HG03066 (cell line): ENCODE results near the gene BASP1.
A peak's percentile ranks its signal among the peaks of the same experiment; 100 is the strongest.
"Not testable (repeated sequence)": the region's sequence is repeated elsewhere in the genome, so short reads cannot be mapped to it uniquely, and the experiment has no call there.

ENCODE experiments used
- ATAC-seq: cut with Tn5 transposase; IDR thresholded peaks from one replicate; pipeline ENCODE4 v1.9.1; 2021; ENCODE audit warnings: low read depth; ENCODE audit not compliant: unreplicated experiment

BASP1 gene

GRCh38 chr5:17249029-17249634 is 31.7 kb downstream of the BASP1 start:
- no peak for ATAC-seq

- not testable (repeated sequence) for ATAC-seq
These were observed 32.4 kb downstream of the BASP1 start for GRCh38 chr5:17249841-17250240.

DNA sequence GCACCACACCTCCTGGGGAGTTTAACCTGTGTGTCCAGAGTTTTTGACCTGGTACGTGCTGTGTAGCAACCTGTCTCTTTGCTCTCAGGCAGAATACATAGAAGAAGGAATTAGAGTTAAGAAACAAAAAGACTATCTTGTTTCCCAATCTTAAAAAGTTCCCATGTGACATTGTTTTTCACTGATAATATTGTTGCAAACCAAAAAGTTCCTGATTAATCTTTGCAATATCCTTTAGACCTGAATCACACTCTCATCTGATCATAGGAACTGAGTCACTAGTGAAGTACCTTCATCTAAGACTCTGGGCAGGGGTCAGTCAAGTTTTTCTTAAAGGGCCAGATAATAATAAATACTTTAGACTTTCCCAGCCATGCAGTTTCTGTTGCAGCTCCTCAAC is 35.1 kb downstream of the BASP1 start:
- no peak for ATAC-seq

GRCh38 chr5:17255471-17256021 is 38.1 kb downstream of the BASP1 start:
- peak; percentile 50 for ATAC-seq

DNA sequence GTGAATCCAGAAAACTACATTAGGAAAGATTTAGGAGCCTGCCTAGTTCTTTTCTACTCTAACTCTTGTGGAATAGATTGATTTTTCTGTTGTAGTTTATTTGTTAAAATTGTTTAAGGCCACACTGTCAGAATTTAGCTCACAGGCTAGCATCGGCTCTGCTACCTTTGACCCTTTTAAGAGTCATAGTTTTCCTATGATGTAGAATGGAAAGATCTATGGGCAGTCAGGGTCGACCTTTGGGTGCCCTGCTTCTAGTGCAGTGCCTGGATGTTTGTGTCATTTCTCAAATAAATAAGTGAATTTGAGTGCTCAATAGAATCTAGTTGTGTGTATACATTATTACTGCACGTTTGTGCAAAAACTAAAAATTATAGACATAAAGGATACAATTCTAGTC is 38.7 kb downstream of the BASP1 start:
- no peak for ATAC-seq

DNA sequence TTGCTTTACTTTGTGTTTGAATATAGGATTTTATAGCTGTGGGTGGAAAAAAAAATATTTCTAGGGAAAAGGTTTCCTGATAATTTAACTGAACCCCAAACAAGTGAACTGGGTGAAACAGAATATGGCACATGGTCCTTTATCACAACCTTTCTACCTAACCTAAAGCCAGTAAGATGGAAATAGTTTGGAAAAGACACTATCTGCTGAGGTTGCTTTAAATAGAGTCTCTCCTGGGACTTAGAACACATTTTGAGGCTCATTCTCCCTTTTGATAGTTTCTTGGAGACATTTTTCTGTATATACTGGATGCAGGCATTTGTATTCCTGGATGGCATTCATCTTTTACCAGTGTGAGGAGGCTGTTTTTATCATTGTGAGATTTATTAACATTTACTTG is 39.4 kb downstream of the BASP1 start:
- no peak for ATAC-seq

GRCh38 chr5:17257705-17258273 is 40.4 kb downstream of the BASP1 start:
- peak; percentile 52 for ATAC-seq

- no peak for ATAC-seq
These were observed 41.0 kb downstream of the BASP1 start for GRCh38 chr5:17258431-17258830.

- not testable (repeated sequence) for ATAC-seq
These were observed 41.6 kb downstream of the BASP1 start for GRCh38 chr5:17259012-17259411.

DNA sequence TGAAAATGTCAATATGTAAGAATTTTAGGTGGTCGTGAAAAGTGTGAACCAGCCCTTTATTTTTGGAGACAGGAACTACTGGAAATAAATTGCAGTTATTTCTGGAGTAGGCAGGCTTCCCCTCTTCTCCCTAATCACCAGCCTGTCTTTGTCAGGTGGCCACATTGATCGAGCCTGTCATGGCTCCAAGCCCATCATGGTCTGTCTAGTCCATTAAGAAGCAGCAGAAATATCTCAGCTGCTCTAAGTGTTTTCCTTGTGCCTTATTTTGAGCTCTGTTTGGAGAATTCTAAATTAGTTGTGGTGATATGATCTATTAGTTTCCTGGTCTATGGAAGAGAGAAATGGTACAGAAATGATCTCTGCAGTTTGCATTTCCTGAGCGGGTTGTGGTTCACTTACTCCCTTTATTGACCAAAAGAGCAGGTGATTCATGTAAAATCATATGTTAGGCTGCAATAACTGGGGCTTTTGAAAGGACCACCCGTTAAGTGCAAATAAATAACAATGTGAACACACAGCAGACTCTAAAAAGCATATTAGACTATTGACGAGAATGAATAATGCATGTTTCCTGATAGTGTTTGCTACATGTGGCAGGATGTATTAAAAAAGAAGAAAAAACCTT is 42.3 kb downstream of the BASP1 start:
- no peak for ATAC-seq

DNA sequence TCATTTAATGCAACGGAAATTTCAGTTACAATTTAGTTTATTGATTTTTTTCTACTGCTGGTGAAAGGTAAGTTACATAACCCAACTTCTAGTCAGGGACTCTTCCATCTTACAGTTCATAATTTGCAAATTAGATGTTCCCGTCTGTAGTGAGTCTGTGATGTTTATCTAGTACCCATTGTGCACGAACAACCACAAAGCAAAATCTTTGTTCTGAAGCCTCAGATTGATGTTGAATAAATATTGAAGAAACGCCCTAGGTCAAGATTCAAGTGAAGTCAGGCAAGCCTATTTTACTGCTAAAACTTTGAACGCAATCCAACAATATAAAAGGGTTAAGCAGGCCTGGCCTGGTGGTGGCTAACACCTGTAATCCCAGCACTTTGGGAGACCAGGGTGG is 43.1 kb downstream of the BASP1 start:
- ATAC-seq = no peak

DNA sequence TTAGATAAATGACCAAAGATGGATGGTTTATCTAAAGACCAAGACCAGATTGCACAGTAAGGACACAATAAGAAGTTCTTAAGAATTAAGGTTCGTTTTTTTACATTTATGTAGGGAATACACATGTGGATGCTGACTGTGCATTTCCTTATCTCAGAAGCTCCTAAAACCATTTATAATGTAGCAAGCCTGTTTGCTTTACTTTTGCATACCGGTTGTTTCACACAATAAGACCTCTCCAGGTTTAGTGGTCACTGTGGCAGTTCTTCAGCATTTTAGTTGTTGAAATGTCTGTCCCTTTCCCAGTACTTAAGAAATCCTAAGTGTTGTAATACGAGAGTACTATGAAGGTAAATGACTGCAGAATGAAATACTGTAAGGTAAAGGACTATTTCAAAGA is 43.6 kb downstream of the BASP1 start:
- ATAC-seq = no peak

GRCh38 chr5:17265041-17265440 is 47.6 kb downstream of the BASP1 start:
- no peak for ATAC-seq

DNA sequence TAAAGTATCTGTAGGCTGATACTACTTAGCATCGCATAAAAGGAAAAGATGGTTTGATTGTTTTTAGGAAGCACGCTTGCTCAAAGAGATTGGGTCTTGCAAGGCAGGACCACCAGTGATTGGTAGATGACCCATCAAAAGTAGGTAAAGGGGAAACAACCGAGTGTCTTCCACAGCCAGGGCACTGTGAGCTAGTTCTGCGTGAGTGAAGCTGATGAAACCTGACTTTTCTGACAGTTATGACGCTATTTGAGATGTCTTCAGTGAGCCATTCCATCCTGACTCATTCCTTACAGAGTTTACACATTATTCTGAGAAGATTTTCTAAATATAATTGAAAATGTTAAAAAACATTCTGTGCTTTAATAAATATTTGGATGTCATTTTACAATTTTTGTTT is 49.7 kb downstream of the BASP1 start:
- ATAC-seq = peak; percentile 47

- ATAC-seq = peak; percentile 56
These were observed 51.8 kb downstream of the BASP1 start for GRCh38 chr5:17269201-17269600.

- ATAC-seq = no peak
These were observed 54.7 kb downstream of the BASP1 start for GRCh38 chr5:17272111-17272510.

DNA sequence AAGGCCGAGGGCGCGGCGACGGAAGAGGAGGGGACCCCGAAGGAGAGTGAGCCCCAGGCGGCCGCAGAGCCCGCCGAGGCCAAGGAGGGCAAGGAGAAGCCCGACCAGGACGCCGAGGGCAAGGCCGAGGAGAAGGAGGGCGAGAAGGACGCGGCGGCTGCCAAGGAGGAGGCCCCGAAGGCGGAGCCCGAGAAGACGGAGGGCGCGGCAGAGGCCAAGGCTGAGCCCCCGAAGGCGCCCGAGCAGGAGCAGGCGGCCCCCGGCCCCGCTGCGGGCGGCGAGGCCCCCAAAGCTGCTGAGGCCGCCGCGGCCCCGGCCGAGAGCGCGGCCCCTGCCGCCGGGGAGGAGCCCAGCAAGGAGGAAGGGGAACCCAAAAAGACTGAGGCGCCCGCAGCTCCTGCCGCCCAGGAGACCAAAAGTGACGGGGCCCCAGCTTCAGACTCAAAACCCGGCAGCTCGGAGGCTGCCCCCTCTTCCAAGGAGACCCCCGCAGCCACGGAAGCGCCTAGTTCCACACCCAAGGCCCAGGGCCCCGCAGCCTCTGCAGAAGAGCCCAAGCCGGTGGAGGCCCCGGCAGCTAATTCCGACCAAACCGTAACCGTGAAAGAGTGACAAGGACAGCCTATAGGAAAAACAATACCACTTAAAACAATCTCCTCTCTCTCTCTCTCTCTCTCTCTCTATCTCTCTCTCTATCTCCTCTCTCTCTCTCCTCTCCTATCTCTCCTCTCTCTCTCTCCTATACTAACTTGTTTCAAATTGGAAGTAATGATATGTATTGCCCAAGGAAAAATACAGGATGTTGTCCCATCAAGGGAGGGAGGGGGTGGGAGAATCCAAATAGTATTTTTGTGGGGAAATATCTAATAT is 58.1 kb downstream of the BASP1 start:
- no peak for ATAC-seq

DNA sequence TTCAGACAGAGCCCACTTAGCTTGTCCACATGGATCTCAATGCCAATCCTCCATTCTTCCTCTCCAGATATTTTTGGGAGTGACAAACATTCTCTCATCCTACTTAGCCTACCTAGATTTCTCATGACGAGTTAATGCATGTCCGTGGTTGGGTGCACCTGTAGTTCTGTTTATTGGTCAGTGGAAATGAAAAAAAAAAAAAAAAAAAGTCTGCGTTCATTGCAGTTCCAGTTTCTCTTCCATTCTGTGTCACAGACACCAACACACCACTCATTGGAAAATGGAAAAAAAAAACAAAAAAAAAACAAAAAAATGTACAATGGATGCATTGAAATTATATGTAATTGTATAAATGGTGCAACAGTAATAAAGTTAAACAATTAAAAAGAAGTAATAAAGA is 59.0 kb downstream of the BASP1 start:
- ATAC-seq = peak; percentile 63

DNA sequence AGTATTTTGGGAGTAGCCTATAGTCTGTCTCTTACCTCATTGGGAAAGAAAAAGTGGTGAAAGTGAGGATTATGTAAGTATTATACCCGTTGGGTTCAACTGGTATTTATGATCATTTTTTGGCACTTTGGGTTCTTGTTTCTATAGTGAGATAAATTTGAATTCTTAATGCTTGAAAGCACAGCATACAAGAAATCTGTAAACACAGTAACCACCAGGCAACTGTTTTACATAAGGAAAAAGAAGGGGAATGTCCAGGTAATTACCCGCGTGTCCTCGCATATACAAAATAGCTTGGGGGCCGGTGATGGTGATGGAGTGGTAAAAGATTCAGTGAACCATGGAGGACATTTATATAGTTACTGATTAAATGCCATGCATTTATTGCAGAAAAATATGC is 60.5 kb downstream of the BASP1 start:
- ATAC-seq = peak; percentile 30

DNA sequence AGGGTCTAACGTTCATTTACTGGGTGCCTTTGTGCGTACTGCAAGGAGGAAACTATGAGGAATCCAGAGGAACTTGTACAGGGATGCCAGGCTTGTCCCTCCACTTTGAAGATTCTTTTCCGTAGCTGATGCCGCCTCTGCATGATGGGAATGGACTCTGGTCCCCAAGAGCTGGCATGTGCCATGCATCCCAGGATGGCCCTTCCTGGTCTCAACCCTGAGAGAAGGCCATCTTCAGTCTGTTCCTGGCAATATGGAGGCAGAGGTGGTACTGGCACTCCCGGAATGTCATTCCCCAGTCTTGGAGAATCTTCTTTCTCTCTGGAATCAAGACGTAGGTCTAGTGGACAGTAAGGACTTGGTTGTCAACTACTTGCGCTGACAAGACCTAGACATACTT is 61.5 kb downstream of the BASP1 start:
- ATAC-seq = no peak

GRCh38 chr5:17279487-17279886 is 62.1 kb downstream of the BASP1 start:
- no peak for ATAC-seq
